Neural crest cell (in vitro differentiated cells): Measurements from ENCODE around the gene POLD3. TPM values are rescaled to one million over a fixed set of nuclear protein-coding genes. Genes with fewer than 3 reads are reported as not detected.

Experiments used
- DNase-seq: peaks from one replicate; pipeline ENCODE4 v3.0.0; 2021; ENCODE audit warnings: low read depth, mixed read lengths, low spot score
- H3K27ac Mint-ChIP-seq: one replicate; pipeline ENCODE4 v1.8.0; 2021; ENCODE audit warnings: mild to moderate bottlenecking, mixed read lengths; ENCODE audit not compliant: unreplicated experiment
- H3K27me3 Mint-ChIP-seq: 2 replicates; pipeline ENCODE4 v1.8.0; 2021; ENCODE audit warnings: low read depth, mild to moderate bottlenecking, mixed read lengths
- H3K36me3 Mint-ChIP-seq: 2 replicates; pipeline ENCODE4 v1.8.0; 2021; ENCODE audit warnings: low read depth, mild to moderate bottlenecking, mixed read lengths
- H3K4me1 Mint-ChIP-seq: 2 replicates; pipeline ENCODE4 v1.8.0; 2021; ENCODE audit warnings: mixed read lengths
- H3K4me3 Mint-ChIP-seq: one replicate; pipeline ENCODE4 v1.8.0; 2021; ENCODE audit warnings: mild to moderate bottlenecking, mixed read lengths
- H3K9me3 Mint-ChIP-seq: 2 replicates; pipeline ENCODE4 v1.8.0; 2021; ENCODE audit warnings: mixed read lengths
- total RNA-seq: library from RNA; stranded (reverse); gene quantifications from 2 replicates; pipeline ENCODE4 v1.2.1, GENCODE V29; 2021
- TF ChIP-seq, protein P1 (sequence below): fragments of 200-600 bp; sonication (generic); conservative IDR thresholded peaks from 2 replicates; pipeline ENCODE4 v1.5.0; 2021; ENCODE audit warnings: antibody characterized with exemption, mild to moderate bottlenecking

The POLD3 gene
- total RNA-seq, 1 donor from 2014 or later = 46.3 TPM

DNA sequence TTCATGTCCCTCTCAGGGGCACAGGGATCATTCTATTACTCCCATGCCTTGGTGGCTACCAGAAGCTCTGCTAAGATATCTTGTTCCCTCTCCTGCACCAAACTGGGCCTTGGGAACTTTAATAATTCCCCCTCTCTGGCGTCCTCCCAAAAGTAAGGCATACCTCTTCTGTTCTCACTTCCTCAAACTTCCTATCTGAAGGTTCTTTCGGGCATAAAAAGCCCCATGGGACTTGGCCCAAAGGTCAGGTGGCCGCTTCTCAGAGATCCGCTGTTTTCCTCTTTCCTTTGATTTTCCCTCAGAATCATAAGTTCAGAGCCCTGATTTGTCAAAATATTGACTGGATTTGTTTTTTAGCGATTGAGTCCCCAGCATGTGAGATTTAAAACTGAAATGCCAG lies 13.0 kb downstream of the POLD3 start:
- Mint-ChIP-seq H3K27ac (no peak overlapping the region), H3K9me3 (no peaks in the 10 kb centered on the region), H3K4me3 (no peak overlapping the region), H3K36me3 (peaks cover 15% of the 10 kb centered on the region), H3K27me3 (no peaks in the 10 kb centered on the region), H3K4me1 (no peaks in the 10 kb centered on the region)
- DNase-seq = no peak
- TF ChIP-seq, protein P1, sequence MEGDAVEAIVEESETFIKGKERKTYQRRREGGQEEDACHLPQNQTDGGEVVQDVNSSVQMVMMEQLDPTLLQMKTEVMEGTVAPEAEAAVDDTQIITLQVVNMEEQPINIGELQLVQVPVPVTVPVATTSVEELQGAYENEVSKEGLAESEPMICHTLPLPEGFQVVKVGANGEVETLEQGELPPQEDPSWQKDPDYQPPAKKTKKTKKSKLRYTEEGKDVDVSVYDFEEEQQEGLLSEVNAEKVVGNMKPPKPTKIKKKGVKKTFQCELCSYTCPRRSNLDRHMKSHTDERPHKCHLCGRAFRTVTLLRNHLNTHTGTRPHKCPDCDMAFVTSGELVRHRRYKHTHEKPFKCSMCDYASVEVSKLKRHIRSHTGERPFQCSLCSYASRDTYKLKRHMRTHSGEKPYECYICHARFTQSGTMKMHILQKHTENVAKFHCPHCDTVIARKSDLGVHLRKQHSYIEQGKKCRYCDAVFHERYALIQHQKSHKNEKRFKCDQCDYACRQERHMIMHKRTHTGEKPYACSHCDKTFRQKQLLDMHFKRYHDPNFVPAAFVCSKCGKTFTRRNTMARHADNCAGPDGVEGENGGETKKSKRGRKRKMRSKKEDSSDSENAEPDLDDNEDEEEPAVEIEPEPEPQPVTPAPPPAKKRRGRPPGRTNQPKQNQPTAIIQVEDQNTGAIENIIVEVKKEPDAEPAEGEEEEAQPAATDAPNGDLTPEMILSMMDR = no peak

DNA sequence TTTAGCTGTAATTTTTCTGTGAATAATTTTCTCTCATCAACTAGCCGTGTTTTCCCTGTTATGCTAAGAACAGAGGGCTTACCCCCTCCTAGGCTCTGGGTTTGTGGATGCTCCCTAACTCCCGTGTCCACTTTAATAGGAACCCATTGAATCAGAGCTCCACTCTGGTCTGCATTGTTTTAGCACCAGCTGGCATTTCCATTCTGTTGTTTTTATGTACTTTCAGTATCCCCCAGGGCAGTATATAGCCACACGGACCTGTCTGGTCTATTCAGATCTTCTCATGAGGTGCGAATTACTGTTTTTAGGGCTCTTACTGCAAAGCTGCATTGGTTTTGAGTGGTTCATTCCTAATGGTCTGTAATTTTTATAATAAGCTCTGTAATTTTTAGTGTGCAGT lies 16.0 kb downstream of the POLD3 start:
- Mint-ChIP-seq H3K9me3 (no peaks in the 10 kb centered on the region), H3K27me3 (no peaks in the 10 kb centered on the region), H3K4me1 (no peaks in the 10 kb centered on the region), H3K27ac (no peak overlapping the region), H3K36me3 (peaks cover 15% of the 10 kb centered on the region), H3K4me3 (no peak overlapping the region)
- DNase-seq = no peak
- TF ChIP-seq, protein P1 = no peak

DNA sequence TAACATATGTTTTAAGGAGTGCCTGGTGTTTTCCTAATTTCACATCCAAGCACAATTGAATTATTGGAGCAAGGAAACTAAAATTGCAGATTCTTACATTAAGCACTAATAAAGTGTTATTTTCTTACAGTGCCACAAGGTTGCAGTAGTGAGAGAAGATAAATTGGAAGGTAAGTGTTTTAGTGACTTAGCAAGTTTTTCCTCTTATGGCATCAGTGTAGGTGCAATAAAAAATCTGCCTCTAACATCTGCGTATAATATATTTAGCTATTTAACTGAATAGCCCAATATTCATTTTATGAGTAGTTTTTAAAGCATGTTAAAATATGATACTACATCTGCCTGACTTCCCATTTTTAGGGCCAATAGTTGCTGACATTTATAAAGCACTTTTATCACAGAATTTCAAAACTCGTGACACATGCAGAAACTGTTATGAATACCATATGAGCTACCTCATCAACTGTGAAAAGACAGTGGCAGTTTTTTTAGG lies 19.0 kb downstream of the POLD3 start:
- TF ChIP-seq, protein P1 = peak; percentile 64
- no peak overlapping the region for H3K27ac Mint-ChIP-seq

DNA sequence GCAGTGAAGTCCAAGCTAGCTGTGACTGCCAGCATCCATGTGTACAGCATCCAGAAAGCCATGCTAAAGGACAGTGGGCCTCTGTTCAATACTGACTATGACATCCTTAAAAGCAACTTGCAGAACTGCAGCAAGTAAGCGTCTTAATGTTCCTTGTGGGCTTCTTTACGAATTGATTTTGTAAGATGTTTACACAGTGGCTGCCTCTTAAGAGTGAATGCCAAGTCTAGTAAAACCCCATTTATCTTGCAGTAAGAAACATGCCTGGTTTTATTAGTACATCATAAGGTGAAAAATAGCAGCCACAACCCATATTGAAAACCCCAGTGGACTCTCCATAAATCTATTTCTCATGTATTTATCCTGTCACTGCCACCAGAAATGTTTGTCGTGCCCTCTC lies 20.5 kb downstream of the POLD3 start:
- no peaks in the 10 kb centered on the region for H3K9me3 Mint-ChIP-seq
- TF ChIP-seq, protein P1 = no peak
- H3K27me3 Mint-ChIP-seq = no peaks in the 10 kb centered on the region
- H3K27ac Mint-ChIP-seq = no peak overlapping the region
- H3K4me3 Mint-ChIP-seq = no peak overlapping the region
- no peak for DNase-seq
- H3K4me1 Mint-ChIP-seq = no peaks in the 10 kb centered on the region
- H3K36me3 Mint-ChIP-seq = peaks cover 9% of the 10 kb centered on the region

More for the DNA sequence above, 19.0 kb downstream of the POLD3 start:
- Mint-ChIP-seq H3K36me3 (peaks cover 9% of the 10 kb centered on the region), H3K27me3 (no peaks in the 10 kb centered on the region), H3K9me3 (no peaks in the 10 kb centered on the region), H3K4me3 (no peak overlapping the region), H3K4me1 (no peaks in the 10 kb centered on the region)
- no peak for DNase-seq

DNA sequence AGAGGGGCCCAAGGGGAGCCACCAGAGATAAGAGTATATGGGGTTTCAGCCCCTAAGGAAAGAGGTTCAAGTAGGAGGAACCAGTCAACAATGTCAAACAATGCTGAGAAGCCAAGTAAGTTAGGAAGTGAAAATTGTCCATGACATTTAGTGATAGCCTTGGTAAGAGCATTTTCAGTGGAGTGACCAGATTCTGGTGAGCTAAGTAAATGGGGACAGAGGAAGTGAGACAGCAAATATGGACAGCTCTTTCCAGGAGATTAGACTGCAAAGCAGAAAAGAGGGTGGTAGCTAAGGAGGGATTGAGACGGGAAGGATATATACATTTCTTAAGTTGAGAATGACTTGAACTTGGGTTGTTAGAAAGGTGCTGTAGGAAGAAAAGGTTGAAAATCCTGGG lies 22.9 kb downstream of the POLD3 start:
- H3K4me1 Mint-ChIP-seq = no peaks in the 10 kb centered on the region
- no peak overlapping the region for H3K4me3 Mint-ChIP-seq
- no peak overlapping the region for H3K27ac Mint-ChIP-seq
- no peaks in the 10 kb centered on the region for H3K27me3 Mint-ChIP-seq
- peaks cover 6% of the 10 kb centered on the region for H3K36me3 Mint-ChIP-seq
- TF ChIP-seq, protein P1 = no peak
- DNase-seq = no peak
- H3K9me3 Mint-ChIP-seq = no peaks in the 10 kb centered on the region

DNA sequence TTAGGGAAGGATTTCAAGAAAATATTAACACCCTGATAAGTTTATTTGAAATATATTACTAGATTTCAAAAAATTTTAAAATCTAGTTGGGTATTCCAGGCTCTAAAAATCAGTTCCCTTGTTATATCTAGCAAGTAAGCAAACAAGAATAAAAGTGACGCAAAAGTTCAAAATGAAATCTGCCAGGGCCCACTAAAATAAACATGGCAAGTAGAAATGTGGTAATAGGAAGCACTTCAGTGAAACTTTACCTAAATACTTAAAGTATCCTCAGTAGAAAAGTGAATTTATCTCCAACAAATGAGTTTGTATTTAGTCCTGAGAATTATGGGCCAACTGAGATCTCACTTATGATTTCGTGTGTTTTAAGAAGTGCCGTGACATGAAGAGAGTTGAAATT lies 23.6 kb downstream of the POLD3 start:
- Mint-ChIP-seq H3K4me1 (no peaks in the 10 kb centered on the region), H3K36me3 (peaks cover 10% of the 10 kb centered on the region), H3K27me3 (no peaks in the 10 kb centered on the region), H3K27ac (no peak overlapping the region), H3K4me3 (no peak overlapping the region), H3K9me3 (no peaks in the 10 kb centered on the region)
- TF ChIP-seq, protein P1 = no peak
- no peak for DNase-seq
